Measurements from ENCODE around the gene NMNAT2. TPM values are rescaled to one million over a fixed set of nuclear protein-coding genes. Genes with fewer than 3 reads are reported as not detected.

The NMNAT2 gene
- total RNA-seq, 1 experiment from 2014 or later = 0.39 TPM

- ATAC-seq = no peak
- no peak for DNase-seq (ENCODE audit: low read depth, low spot score)
- Histone ChIP-seq H3K4me1 (ENCODE audit: control insufficient read depth, insufficient read depth, low read length) (no peaks in the 10 kb centered on the region), H3K27me3 (ENCODE audit: control insufficient read depth, insufficient read depth, low read length) (no peaks in the 10 kb centered on the region), H3K27ac (ENCODE audit: low read length) (no peak overlapping the region), H3K4me3 (ENCODE audit: low read depth in 2 of 2, low read length in 2 of 2) (no peak overlapping the region), H3K9me3 (ENCODE audit: control insufficient read depth, insufficient read depth, low read depth, low read length) (no peaks in the 10 kb centered on the region), H3K36me3 (ENCODE audit: control insufficient read depth, insufficient read depth, low read length) (no peaks in the 10 kb centered on the region)
- intact Hi-C loops (cut with micrococcal nuclease; ENCODE audit: unreplicated experiment) = no loop called here
- in situ Hi-C loops (cut with HindIII; ENCODE audit: low pct_unique_long_range_greater_than_20kb, low sequenced_read_pairs) = no loop called here
- POLR2A ChIA-PET = no interaction called here
- BruUV-seq (replicated peaks) = no TSS peak
- CTCF ChIA-PET = no interaction called here
- TF ChIP-seq SIN3A (IDR thresholded peaks at IDR 0.05; ENCODE audit: borderline replicate concordance, insufficient read depth, low read depth, low read length) (no peak), TCF7L2 (IDR thresholded peaks at IDR 0.05; ENCODE audit: low read depth, low read length) (no peak), CTCF (IDR thresholded peaks at IDR 0.05) (no peak), POLR2AphosphoS5 (IDR thresholded peaks at IDR 0.05; ENCODE audit: low read depth, low read length) (no peak)
- TF ChIP-seq, protein P1, sequence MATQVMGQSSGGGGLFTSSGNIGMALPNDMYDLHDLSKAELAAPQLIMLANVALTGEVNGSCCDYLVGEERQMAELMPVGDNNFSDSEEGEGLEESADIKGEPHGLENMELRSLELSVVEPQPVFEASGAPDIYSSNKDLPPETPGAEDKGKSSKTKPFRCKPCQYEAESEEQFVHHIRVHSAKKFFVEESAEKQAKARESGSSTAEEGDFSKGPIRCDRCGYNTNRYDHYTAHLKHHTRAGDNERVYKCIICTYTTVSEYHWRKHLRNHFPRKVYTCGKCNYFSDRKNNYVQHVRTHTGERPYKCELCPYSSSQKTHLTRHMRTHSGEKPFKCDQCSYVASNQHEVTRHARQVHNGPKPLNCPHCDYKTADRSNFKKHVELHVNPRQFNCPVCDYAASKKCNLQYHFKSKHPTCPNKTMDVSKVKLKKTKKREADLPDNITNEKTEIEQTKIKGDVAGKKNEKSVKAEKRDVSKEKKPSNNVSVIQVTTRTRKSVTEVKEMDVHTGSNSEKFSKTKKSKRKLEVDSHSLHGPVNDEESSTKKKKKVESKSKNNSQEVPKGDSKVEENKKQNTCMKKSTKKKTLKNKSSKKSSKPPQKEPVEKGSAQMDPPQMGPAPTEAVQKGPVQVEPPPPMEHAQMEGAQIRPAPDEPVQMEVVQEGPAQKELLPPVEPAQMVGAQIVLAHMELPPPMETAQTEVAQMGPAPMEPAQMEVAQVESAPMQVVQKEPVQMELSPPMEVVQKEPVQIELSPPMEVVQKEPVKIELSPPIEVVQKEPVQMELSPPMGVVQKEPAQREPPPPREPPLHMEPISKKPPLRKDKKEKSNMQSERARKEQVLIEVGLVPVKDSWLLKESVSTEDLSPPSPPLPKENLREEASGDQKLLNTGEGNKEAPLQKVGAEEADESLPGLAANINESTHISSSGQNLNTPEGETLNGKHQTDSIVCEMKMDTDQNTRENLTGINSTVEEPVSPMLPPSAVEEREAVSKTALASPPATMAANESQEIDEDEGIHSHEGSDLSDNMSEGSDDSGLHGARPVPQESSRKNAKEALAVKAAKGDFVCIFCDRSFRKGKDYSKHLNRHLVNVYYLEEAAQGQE (IDR thresholded peaks at IDR 0.05; ENCODE audit: insufficient read depth in 1 of 2, low read depth in 2 of 2, low read length in 1 of 2) = no peak
Observed at GRCh38 chr1:183245357-183245756, 172.8 kb downstream of the NMNAT2 start.

- no TSS peak for BruUV-seq (replicated peaks)
- intact Hi-C loops (cut with micrococcal nuclease; ENCODE audit: unreplicated experiment) = no loop called here
- in situ Hi-C loops (cut with HindIII; ENCODE audit: low pct_unique_long_range_greater_than_20kb, low sequenced_read_pairs) = no loop called here
- ChIA-PET CTCF (no interaction called here), POLR2A (no interaction called here)
- ATAC-seq = no peak
- H3K4me3 ChIP-seq (ENCODE audit: low read depth in 2 of 2, low read length in 2 of 2) = no peak overlapping the region
- H3K27me3 ChIP-seq (ENCODE audit: control insufficient read depth, insufficient read depth, low read length) = no peaks in the 10 kb centered on the region
- H3K36me3 ChIP-seq (ENCODE audit: control insufficient read depth, insufficient read depth, low read length) = no peaks in the 10 kb centered on the region
- DNase-seq (ENCODE audit: low read depth, low spot score) = no peak
- H3K9me3 ChIP-seq (ENCODE audit: control insufficient read depth, insufficient read depth, low read depth, low read length) = no peaks in the 10 kb centered on the region
- no peak overlapping the region for H3K27ac ChIP-seq (ENCODE audit: low read length)
- TF ChIP-seq TCF7L2 (IDR thresholded peaks at IDR 0.05; ENCODE audit: low read depth, low read length) = no peak
- no peak for TF ChIP-seq POLR2AphosphoS5 (IDR thresholded peaks at IDR 0.05; ENCODE audit: low read depth, low read length)
- no peak for TF ChIP-seq CTCF (IDR thresholded peaks at IDR 0.05)
- no peak for TF ChIP-seq SIN3A (IDR thresholded peaks at IDR 0.05; ENCODE audit: borderline replicate concordance, insufficient read depth, low read depth, low read length)
- TF ChIP-seq, protein P1 (IDR thresholded peaks at IDR 0.05; ENCODE audit: insufficient read depth in 1 of 2, low read depth in 2 of 2, low read length in 1 of 2) = no peak
- no peaks in the 10 kb centered on the region for H3K4me1 ChIP-seq (ENCODE audit: control insufficient read depth, insufficient read depth, low read length)
Observed at GRCh38 chr1:183244466-183244865, 173.7 kb downstream of the NMNAT2 start.

Data from Panc1 (cell line).